ENCODE measurements around the gene CDC25B. TPM values are rescaled to one million over a fixed set of nuclear protein-coding genes. Genes with fewer than 3 reads are reported as not detected.

Gene CDC25B
- total and polyA plus RNA-seq, 2 donors from 2014 or later = 24.1 to 40.3 TPM

GRCh38 chr20:3803854-3804253 is 7.7 kb downstream of the CDC25B start:
- H3K4me3 ChIP-seq (ENCODE audit: low read length in 3 of 3) = no peak overlapping the region
- FAIRE-seq = no peak
- H3K27ac ChIP-seq (ENCODE audit: low read depth in 2 of 2, low read length in 2 of 2) = no peak overlapping the region
- H3K36me3 ChIP-seq (ENCODE audit: control insufficient read depth in 2 of 3, insufficient read depth in 3 of 3, low read length in 3 of 3) = peaks cover 0 to 8% (median 0%) of the 10 kb centered on the region in 3 donors
- no peak overlapping the region for H3K9ac ChIP-seq (ENCODE audit: low read length in 3 of 3)
- TF ChIP-seq CTCF (IDR thresholded peaks at IDR 0.05; ENCODE audit: borderline replicate concordance, extremely low read depth, insufficient read depth) = no peak
- intact Hi-C loops (cut with DNase I) = no loop called here
- DNase-seq = no peak
- H3K27me3 ChIP-seq (ENCODE audit: control insufficient read depth, insufficient read depth, low read length) = no peaks in the 10 kb centered on the region
- H3K4me1 ChIP-seq (ENCODE audit: control insufficient read depth in 2 of 3, insufficient read depth in 2 of 3, low read depth in 1 of 3, low read length in 3 of 3) = peaks cover 3 to 33% (median 17%) of the 10 kb centered on the region in 3 donors
- H3K9me3 ChIP-seq (ENCODE audit: control insufficient read depth in 2 of 3, insufficient read depth in 1 of 3, low read length in 3 of 3) = no peaks in the 10 kb centered on the region

- Histone ChIP-seq H3K9ac (ENCODE audit: low read length in 3 of 3) (no peak overlapping the region), H3K4me1 (ENCODE audit: control insufficient read depth in 2 of 3, insufficient read depth in 2 of 3, low read depth in 1 of 3, low read length in 3 of 3) (peaks cover 3 to 31% (median 17%) of the 10 kb centered on the region in 3 donors), H3K9me3 (ENCODE audit: control insufficient read depth in 2 of 3, insufficient read depth in 1 of 3, low read length in 3 of 3) (no peaks in the 10 kb centered on the region), H3K27ac (ENCODE audit: low read depth in 2 of 2, low read length in 2 of 2) (no peak overlapping the region), H3K4me3 (ENCODE audit: low read length in 3 of 3) (no peak overlapping the region), H3K27me3 (ENCODE audit: control insufficient read depth, insufficient read depth, low read length) (no peaks in the 10 kb centered on the region), H3K36me3 (ENCODE audit: control insufficient read depth in 2 of 3, insufficient read depth in 3 of 3, low read length in 3 of 3) (peaks cover 0 to 8% (median 0%) of the 10 kb centered on the region in 3 donors)
- FAIRE-seq = no peak
- intact Hi-C loops (cut with DNase I) = no loop called here
- no peak for DNase-seq
- TF ChIP-seq CTCF (IDR thresholded peaks at IDR 0.05; ENCODE audit: borderline replicate concordance, extremely low read depth, insufficient read depth) = no peak
Observed at GRCh38 chr20:3804254-3804751, 8.2 kb downstream of the CDC25B start.

- FAIRE-seq = no peak
- Histone ChIP-seq H3K4me1 (ENCODE audit: control insufficient read depth in 2 of 3, insufficient read depth in 2 of 3, low read depth in 1 of 3, low read length in 3 of 3) (peaks cover under 1 to 27% (median 17%) of the 10 kb centered on the region in 3 donors), H3K27ac (ENCODE audit: low read depth in 2 of 2, low read length in 2 of 2) (no peak overlapping the region)
Observed at GRCh38 chr20:3804781-3805180, 8.7 kb downstream of the CDC25B start.

More at GRCh38 chr20:3804781-3805180, 8.7 kb downstream of the CDC25B start:
- peaks cover 0 to 8% (median 0%) of the 10 kb centered on the region in 3 donors for H3K36me3 ChIP-seq (ENCODE audit: control insufficient read depth in 2 of 3, insufficient read depth in 3 of 3, low read length in 3 of 3)
- H3K9ac ChIP-seq (ENCODE audit: low read length in 3 of 3) = no peak overlapping the region
- no peaks in the 10 kb centered on the region for H3K9me3 ChIP-seq (ENCODE audit: control insufficient read depth in 2 of 3, insufficient read depth in 1 of 3, low read length in 3 of 3)
- no peak for TF ChIP-seq CTCF (IDR thresholded peaks at IDR 0.05; ENCODE audit: borderline replicate concordance, extremely low read depth, insufficient read depth)
- H3K27me3 ChIP-seq (ENCODE audit: control insufficient read depth, insufficient read depth, low read length) = no peaks in the 10 kb centered on the region
- DNase-seq = no peak
- H3K4me3 ChIP-seq (ENCODE audit: low read length in 3 of 3) = no peak overlapping the region
- intact Hi-C loops (cut with DNase I) = no loop called here

Measured in kidney (tissue), 14 donors.